Measurements from ENCODE around the gene AMACR.

DNA sequence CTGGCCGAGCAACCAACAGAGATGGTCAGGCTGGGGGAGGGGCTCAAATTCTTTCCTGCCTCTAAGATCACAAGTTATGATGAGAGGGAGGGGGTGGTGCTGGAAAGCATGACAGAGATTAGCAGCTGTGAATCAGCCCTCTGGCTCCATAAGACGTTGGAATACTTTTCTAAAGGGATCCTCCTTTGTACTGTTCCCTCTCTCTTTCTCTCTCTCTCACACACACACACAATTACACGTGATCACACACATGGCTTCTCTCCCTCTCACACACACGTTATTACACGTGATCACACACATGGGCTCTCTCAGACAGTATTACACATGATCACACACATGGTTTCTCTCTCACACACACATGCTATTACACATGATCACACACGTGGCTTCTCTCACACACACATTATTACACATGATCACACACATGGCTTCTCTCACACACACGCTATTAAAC lies 23.2 kb downstream of the AMACR start, which contains the start of gene SLC45A2:
- TF ChIP-seq, protein P1, sequence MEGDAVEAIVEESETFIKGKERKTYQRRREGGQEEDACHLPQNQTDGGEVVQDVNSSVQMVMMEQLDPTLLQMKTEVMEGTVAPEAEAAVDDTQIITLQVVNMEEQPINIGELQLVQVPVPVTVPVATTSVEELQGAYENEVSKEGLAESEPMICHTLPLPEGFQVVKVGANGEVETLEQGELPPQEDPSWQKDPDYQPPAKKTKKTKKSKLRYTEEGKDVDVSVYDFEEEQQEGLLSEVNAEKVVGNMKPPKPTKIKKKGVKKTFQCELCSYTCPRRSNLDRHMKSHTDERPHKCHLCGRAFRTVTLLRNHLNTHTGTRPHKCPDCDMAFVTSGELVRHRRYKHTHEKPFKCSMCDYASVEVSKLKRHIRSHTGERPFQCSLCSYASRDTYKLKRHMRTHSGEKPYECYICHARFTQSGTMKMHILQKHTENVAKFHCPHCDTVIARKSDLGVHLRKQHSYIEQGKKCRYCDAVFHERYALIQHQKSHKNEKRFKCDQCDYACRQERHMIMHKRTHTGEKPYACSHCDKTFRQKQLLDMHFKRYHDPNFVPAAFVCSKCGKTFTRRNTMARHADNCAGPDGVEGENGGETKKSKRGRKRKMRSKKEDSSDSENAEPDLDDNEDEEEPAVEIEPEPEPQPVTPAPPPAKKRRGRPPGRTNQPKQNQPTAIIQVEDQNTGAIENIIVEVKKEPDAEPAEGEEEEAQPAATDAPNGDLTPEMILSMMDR (IDR thresholded peaks at IDR 0.05 in 8 of 11, conservative IDR thresholded peaks at IDR 0.05 in 3 of 11), result no peak
- no peak for TF ChIP-seq POLR2A (IDR thresholded peaks at IDR 0.05)
